H9 (cell line): Measurements from ENCODE around the gene PELI3. TPM values are rescaled to one million over a fixed set of nuclear protein-coding genes. Genes with fewer than 3 reads are reported as not detected.
"Not testable (repeated sequence)": the region's sequence is repeated elsewhere in the genome, so short reads cannot be mapped to it uniquely, and the experiment has no call there.

Experiments used
- DNase-seq: peaks from one replicate; pipeline ENCODE4 v3.0.0-alpha.2; 2017
- H2AFZ ChIP-seq: one replicate; pipeline ENCODE4 v1.6.1; 2013; ENCODE audit warnings: mild to moderate bottlenecking, low read length, control low read depth, moderate library complexity
- H2AK5ac ChIP-seq: 2 replicates; pipeline ENCODE4 v1.6.1; 2013; ENCODE audit warnings: low read length, control low read depth, mixed read lengths; ENCODE audit not compliant: insufficient read length
- H2BK120ac ChIP-seq: one replicate; pipeline ENCODE4 v1.6.1; 2013; ENCODE audit warnings: low read depth, mild to moderate bottlenecking, low read length, control low read depth, inconsistent platforms; ENCODE audit not compliant: poor library complexity, severe bottlenecking
- H2BK12ac ChIP-seq: 2 replicates; pipeline ENCODE4 v1.6.1; 2013; ENCODE audit warnings: low read length, control low read depth, mixed read lengths, low read depth; ENCODE audit not compliant: insufficient read length
- H2BK15ac ChIP-seq: 2 replicates; pipeline ENCODE4 v1.6.1; 2013; ENCODE audit warnings: low read depth, low read length, control low read depth
- H2BK20ac ChIP-seq: one replicate; pipeline ENCODE4 v1.6.1; 2013; ENCODE audit warnings: low read depth, mild to moderate bottlenecking, low read length, control low read depth, inconsistent platforms; ENCODE audit not compliant: poor library complexity, severe bottlenecking
- H2BK5ac ChIP-seq: 2 replicates; pipeline ENCODE4 v1.6.1; 2013; ENCODE audit warnings: low read length, control low read depth, mixed read lengths; ENCODE audit not compliant: insufficient read length
- H3K14ac ChIP-seq: 2 replicates; pipeline ENCODE4 v1.6.1; 2013; ENCODE audit warnings: low read length, control low read depth; ENCODE audit not compliant: insufficient read depth
- H3K18ac ChIP-seq: 2 replicates; pipeline ENCODE4 v1.6.1; 2013; ENCODE audit warnings: low read depth, mild to moderate bottlenecking, mixed read lengths, low read length, control low read depth; ENCODE audit not compliant: insufficient read length
- H3K23ac ChIP-seq: 2 replicates; pipeline ENCODE4 v1.6.1; 2013; ENCODE audit warnings: low read length, control low read depth, mixed read lengths, low read depth; ENCODE audit not compliant: insufficient read length
- H3K23me2 ChIP-seq: 2 replicates; pipeline ENCODE4 v1.6.1; 2013; ENCODE audit warnings: low read depth, mild to moderate bottlenecking, mixed read lengths, low read length, control low read depth; ENCODE audit not compliant: insufficient read length, poor library complexity, severe bottlenecking
- H3K27ac ChIP-seq: 2 replicates; pipeline ENCODE4 v1.5.1; 2013; ENCODE audit warnings: low read length, control low read depth, mixed read lengths, low read depth; ENCODE audit not compliant: insufficient read length
- H3K27me3 ChIP-seq: 2 replicates; pipeline ENCODE4 v1.6.1; 2013; ENCODE audit warnings: low read length, control low read depth, inconsistent platforms; ENCODE audit not compliant: insufficient read depth
- H3K4ac ChIP-seq: 2 replicates; pipeline ENCODE4 v1.6.1; 2013; ENCODE audit warnings: low read depth, mild to moderate bottlenecking, control low read depth, inconsistent platforms, low read length, moderate library complexity
- H3K4me1 ChIP-seq: 2 replicates; pipeline ENCODE4 v1.6.1; 2013; ENCODE audit warnings: low read length, control low read depth, inconsistent platforms; ENCODE audit not compliant: insufficient read depth
- H3K4me2 ChIP-seq: 2 replicates; pipeline ENCODE4 v1.6.1; 2013; ENCODE audit warnings: low read length, control low read depth, mixed read lengths; ENCODE audit not compliant: insufficient read length, insufficient read depth
- H3K56ac ChIP-seq: 2 replicates; pipeline ENCODE4 v1.6.1; 2013; ENCODE audit warnings: low read depth, mild to moderate bottlenecking, mixed read lengths, low read length, control low read depth; ENCODE audit not compliant: insufficient read length
- H3K79me1 ChIP-seq: 2 replicates; pipeline ENCODE4 v1.6.1; 2013; ENCODE audit warnings: low read depth, mild to moderate bottlenecking, moderate library complexity, low read length, control low read depth, inconsistent platforms; ENCODE audit not compliant: insufficient read depth, poor library complexity, severe bottlenecking
- H3K79me2 ChIP-seq: 2 replicates; pipeline ENCODE4 v1.6.1; 2013; ENCODE audit warnings: low read length, control low read depth, inconsistent platforms; ENCODE audit not compliant: insufficient read depth
- H3K9ac ChIP-seq: 2 replicates; pipeline ENCODE4 v1.6.1; 2013; ENCODE audit warnings: low read length, control low read depth, mixed read lengths; ENCODE audit not compliant: insufficient read length; ENCODE audit errors: extremely low read depth
- H3K9me3 ChIP-seq: one replicate; pipeline ENCODE4 v1.6.1; 2013; ENCODE audit warnings: low read depth, low read length, inconsistent platforms; ENCODE audit not compliant: control insufficient read depth
- H3T11ph ChIP-seq: one replicate; pipeline ENCODE4 v1.6.1; 2013; ENCODE audit warnings: mild to moderate bottlenecking, low read length, control low read depth, inconsistent platforms
- H4K20me1 ChIP-seq: one replicate; pipeline ENCODE4 v1.6.1; 2013; ENCODE audit not compliant: control insufficient read depth, insufficient read length, insufficient read depth
- H4K5ac ChIP-seq: 2 replicates; pipeline ENCODE4 v1.6.1; 2013; ENCODE audit warnings: low read depth, mild to moderate bottlenecking, mixed read lengths, low read length, control low read depth; ENCODE audit not compliant: insufficient read length
- H4K8ac ChIP-seq: replicated peaks from 2 replicates; pipeline ENCODE4 v1.6.1; 2013; ENCODE audit warnings: low read length, control low read depth, mixed read lengths, low read depth; ENCODE audit not compliant: insufficient read length
- H4K91ac ChIP-seq: 2 replicates; pipeline ENCODE4 v1.6.1; 2013; ENCODE audit warnings: low read depth, mild to moderate bottlenecking, moderate library complexity, mixed read lengths, low read length, control low read depth; ENCODE audit not compliant: insufficient read length
- H3K27ac Mint-ChIP-seq, 3 experiments: 2 replicates in 2 of 3; 3 replicates in 1 of 3; pipeline ENCODE4 v1.8.0; 2020 to 2021; ENCODE audit warnings: mixed read lengths in 3 of 3, mild to moderate bottlenecking in 1 of 3, moderate library complexity in 1 of 3
- H3K27me3 Mint-ChIP-seq: 2 replicates; pipeline ENCODE4 v1.8.0; 2021; ENCODE audit warnings: low read depth, mild to moderate bottlenecking, moderate library complexity, mixed read lengths
- H3K36me3 Mint-ChIP-seq, 3 experiments: 2 replicates in 2 of 3; 3 replicates in 1 of 3; pipeline ENCODE4 v1.8.0; 2020 to 2021; ENCODE audit warnings: low read depth in 3 of 3, mixed read lengths in 3 of 3; ENCODE audit not compliant: insufficient read depth in 1 of 3
- H3K4me1 Mint-ChIP-seq, 2 experiments: 2 replicates each; pipeline ENCODE4 v1.8.0; 2020; ENCODE audit warnings: mixed read lengths in 2 of 2
- H3K4me3 Mint-ChIP-seq, 2 experiments: 2 replicates in 1 of 2; 3 replicates in 1 of 2; pipeline ENCODE4 v1.8.0; 2020 to 2021; ENCODE audit warnings: mild to moderate bottlenecking in 2 of 2, mixed read lengths in 2 of 2, moderate library complexity in 1 of 2
- H3K9me3 Mint-ChIP-seq, 2 experiments: 2 replicates in 1 of 2; 3 replicates in 1 of 2; pipeline ENCODE4 v1.8.0; 2020; ENCODE audit warnings: mild to moderate bottlenecking in 2 of 2, mixed read lengths in 2 of 2, moderate library complexity in 1 of 2
- WGBS: extraction: QIAGEN DNeasy Blood & Tissue Kit; methylation state at CpG from one replicate; pipeline ENCODE4 v1.1.7; 2013; ENCODE audit warnings: missing lambda C conversion rate, low lambda C conversion rate, mixed read lengths; ENCODE audit not compliant: insufficient read length; ENCODE audit errors: extremely low coverage; 5-methylcytosine and 5-hydroxymethylcytosine counted together
- total RNA-seq: library from RNA; stranded (reverse); gene quantifications from 2 replicates; pipeline ENCODE4 v1.2.1, GENCODE V29; 2021
- TF ChIP-seq, protein P1 (sequence below): fragments of 200-600 bp; sonication (generic); conservative IDR thresholded peaks from 3 replicates; pipeline ENCODE4 v1.8.0; 2021; ENCODE audit warnings: antibody characterized with exemption, mild to moderate bottlenecking

PELI3 gene
- total RNA-seq, 1 experiment from 2014 or later = 10.3 TPM

DNA sequence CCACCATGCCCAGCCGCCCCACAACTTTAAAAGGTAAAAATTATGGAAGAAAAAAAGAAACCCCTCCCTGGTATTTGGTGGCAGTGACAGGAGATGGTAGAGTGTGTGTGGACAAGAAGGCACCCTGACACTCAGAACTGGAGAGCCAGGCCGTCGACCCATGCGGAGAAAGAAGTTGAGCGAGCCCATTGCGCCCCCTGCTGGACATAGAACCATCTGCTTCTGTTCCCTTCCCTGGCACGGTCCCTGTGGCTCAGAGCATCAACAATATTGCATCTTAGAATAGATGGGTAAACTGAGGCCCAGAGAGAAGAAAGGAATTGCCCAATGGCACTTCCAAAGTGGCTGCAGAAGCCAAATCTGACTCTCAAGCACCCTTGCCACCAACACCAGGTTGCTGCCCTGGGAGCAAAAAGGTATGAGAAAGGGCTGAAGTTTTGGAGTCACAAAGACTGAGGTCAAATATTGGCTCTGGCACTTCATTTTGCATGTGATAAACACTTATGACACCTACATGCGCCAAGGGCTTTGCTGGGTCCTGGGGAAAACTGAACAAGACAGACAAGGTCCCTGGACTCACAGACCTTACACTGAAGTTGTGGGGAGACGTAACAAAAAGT lies 36.6 kb upstream of the PELI3 start:
- H3K27me3 ChIP-seq = no peaks in the 10 kb centered on the region
- no peak overlapping the region for H3K27ac ChIP-seq
- peak; percentile 77 for DNase-seq
- H2AFZ ChIP-seq = no peak overlapping the region
- H3K4me1 ChIP-seq = no peaks in the 10 kb centered on the region
- no peak overlapping the region for H2BK120ac ChIP-seq
- no peak overlapping the region for H3T11ph ChIP-seq
- no peaks in the 10 kb centered on the region for H3K9me3 ChIP-seq
- Mint-ChIP-seq H3K36me3 (peaks cover 4 to 17% (median 10%) of the 10 kb centered on the region in 3 experiments; a peak in 6 of 7 replicates), H3K4me3 (no peak overlapping the region), H3K27ac (no peak overlapping the region), H3K9me3 (no peaks in the 10 kb centered on the region), H3K27me3 (no peaks in the 10 kb centered on the region; the same call in 1 of the 2 replicates), H3K4me1 (peaks cover 0 to 3% of the 10 kb centered on the region in 2 experiments; a peak in 1 of 4 replicates)
- H3K79me2 ChIP-seq = no peaks in the 10 kb centered on the region
- H3K4ac ChIP-seq = no peak overlapping the region
- no CpG with 5 or more reads among the region's 9 CpGs for WGBS
- H3K18ac ChIP-seq = no peak overlapping the region
- no peak overlapping the region for H3K14ac ChIP-seq
- TF ChIP-seq, protein P1, sequence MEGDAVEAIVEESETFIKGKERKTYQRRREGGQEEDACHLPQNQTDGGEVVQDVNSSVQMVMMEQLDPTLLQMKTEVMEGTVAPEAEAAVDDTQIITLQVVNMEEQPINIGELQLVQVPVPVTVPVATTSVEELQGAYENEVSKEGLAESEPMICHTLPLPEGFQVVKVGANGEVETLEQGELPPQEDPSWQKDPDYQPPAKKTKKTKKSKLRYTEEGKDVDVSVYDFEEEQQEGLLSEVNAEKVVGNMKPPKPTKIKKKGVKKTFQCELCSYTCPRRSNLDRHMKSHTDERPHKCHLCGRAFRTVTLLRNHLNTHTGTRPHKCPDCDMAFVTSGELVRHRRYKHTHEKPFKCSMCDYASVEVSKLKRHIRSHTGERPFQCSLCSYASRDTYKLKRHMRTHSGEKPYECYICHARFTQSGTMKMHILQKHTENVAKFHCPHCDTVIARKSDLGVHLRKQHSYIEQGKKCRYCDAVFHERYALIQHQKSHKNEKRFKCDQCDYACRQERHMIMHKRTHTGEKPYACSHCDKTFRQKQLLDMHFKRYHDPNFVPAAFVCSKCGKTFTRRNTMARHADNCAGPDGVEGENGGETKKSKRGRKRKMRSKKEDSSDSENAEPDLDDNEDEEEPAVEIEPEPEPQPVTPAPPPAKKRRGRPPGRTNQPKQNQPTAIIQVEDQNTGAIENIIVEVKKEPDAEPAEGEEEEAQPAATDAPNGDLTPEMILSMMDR = peak; percentile 91
- no peaks in the 10 kb centered on the region for H3K23me2 ChIP-seq
- H2BK12ac ChIP-seq = no peak overlapping the region
- H3K79me1 ChIP-seq = no peaks in the 10 kb centered on the region
- no peak overlapping the region for H2BK5ac ChIP-seq
- H4K5ac ChIP-seq = no peak overlapping the region
- no peak overlapping the region for H3K56ac ChIP-seq
- no peak overlapping the region for H4K8ac ChIP-seq
- H4K91ac ChIP-seq = no peak overlapping the region
- H3K4me2 ChIP-seq = no peak overlapping the region
- H3K9ac ChIP-seq = no peak overlapping the region
- H2BK15ac ChIP-seq = no peak overlapping the region
- no peak overlapping the region for H2BK20ac ChIP-seq
- H4K20me1 ChIP-seq = no peaks in the 10 kb centered on the region
- no peak overlapping the region for H2AK5ac ChIP-seq
- no peak overlapping the region for H3K23ac ChIP-seq

DNA sequence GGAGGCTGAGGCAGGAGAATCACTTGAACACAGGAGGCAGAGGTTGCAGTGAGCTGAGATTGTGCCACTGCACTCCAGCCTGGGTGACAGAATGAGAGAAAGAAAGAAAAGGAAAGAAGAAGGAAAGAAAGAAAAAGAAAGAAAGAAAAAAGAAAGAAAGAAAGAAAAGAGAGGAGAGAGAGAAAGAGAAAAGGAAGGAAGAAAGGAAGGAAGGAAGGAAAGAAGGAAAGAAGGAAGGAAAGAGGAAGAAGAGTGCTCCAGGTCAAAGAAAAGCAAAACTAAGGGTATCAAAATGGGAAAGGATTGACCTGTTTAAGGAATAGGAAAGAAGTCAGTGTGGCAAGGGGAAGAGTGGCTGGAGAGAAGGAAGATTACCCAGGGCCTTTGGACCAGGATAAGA lies 35.4 kb upstream of the PELI3 start:
- not testable (repeated sequence) for H3K56ac ChIP-seq, H3K79me1 ChIP-seq, H3K4me1 Mint-ChIP-seq, H2BK5ac ChIP-seq, H3K79me2 ChIP-seq, H3K4me2 ChIP-seq, H2BK20ac ChIP-seq, H2BK12ac ChIP-seq, H4K8ac ChIP-seq, H3K4me3 Mint-ChIP-seq, H3K27me3 Mint-ChIP-seq, H2AK5ac ChIP-seq, H2BK120ac ChIP-seq, H4K5ac ChIP-seq, H4K91ac ChIP-seq, H3K9me3 ChIP-seq, H3K4me1 ChIP-seq, H3K18ac ChIP-seq, H3K23me2 ChIP-seq, H4K20me1 ChIP-seq, H3K27ac ChIP-seq, H3K14ac ChIP-seq, DNase-seq, H2AFZ ChIP-seq, H3K27me3 ChIP-seq, H3K9me3 Mint-ChIP-seq, H3K4ac ChIP-seq, H3K23ac ChIP-seq, H3T11ph ChIP-seq, H3K9ac ChIP-seq, H2BK15ac ChIP-seq
- Mint-ChIP-seq H3K27ac (peak overlapping the region in 1 of 3 experiments; percentile 1; a peak in 1 of 7 replicates), H3K36me3 (peaks cover 14 to 29% (median 22%) of the 10 kb centered on the region in 3 experiments; a peak in 6 of 7 replicates)
